ENCODE data around the gene B4GALT2. TPM values are rescaled to one million over a fixed set of nuclear protein-coding genes. Genes with fewer than 3 reads are reported as not detected.

The B4GALT2 gene
- total and polyA plus RNA-seq, 9 of the 15 experiments (the other 6 are each of a cell fraction or from before 2014, with no cell fraction given): 1.3 to 86.8 (median 43.8) TPM

- FAIRE-seq (no peak), DNase-seq (ENCODE audit: extremely low read depth in 1 of 4, low spot score in 3 of 4) (no peak), ATAC-seq (no peak)
- no peaks in the 10 kb centered on the region for H3K79me2 ChIP-seq (ENCODE audit: control insufficient read depth, insufficient read depth, low read length)
- H3K9me1 ChIP-seq (ENCODE audit: control insufficient read depth, insufficient read depth, low read length): peaks cover 5% of the 10 kb centered on the region
- H3K9me3 ChIP-seq (replicated peaks; ENCODE audit: control insufficient read depth, insufficient read depth, low read depth, low read length): no peaks in the 10 kb centered on the region
- BruUV-seq (replicated peaks): no TSS peak
- no peak overlapping the region for H3K9ac ChIP-seq (ENCODE audit: insufficient read depth in 1 of 2, low read depth in 2 of 2, low read length in 2 of 2)
- peaks cover 4% of the 10 kb centered on the region; the same call in 2 of the 3 replicates for H3K36me3 ChIP-seq (ENCODE audit: control insufficient read depth, insufficient read depth, low read length)
- H3K27me3 ChIP-seq (ENCODE audit: control insufficient read depth in 2 of 2, insufficient read depth in 2 of 2, low read length in 2 of 2): no peaks in the 10 kb centered on the region
- 54% methylated on average over 8 of the region's 8 CpGs for WGBS (ENCODE audit: insufficient coverage, low coverage, missing lambda C conversion rate)
- CTCF ChIA-PET (ENCODE audit: low intra/inter-chr PET ratio): interaction anchor here (3.4 to 4.7 kb wide), 2 partner anchors 169 to 404 kb away, joined by 56 to 79 read pairs; partner anchors contain the start of gene PTPRF
- no peak overlapping the region for H3K27ac ChIP-seq (ENCODE audit: extremely low read depth, low read depth, low read length)
- intact Hi-C loops (cut with micrococcal nuclease): loop anchor here (5.0 kb wide), 2 partner anchors 86 to 114 kb away; no protein-coding TSS in a partner anchor
- H3K4me1 ChIP-seq (replicated peaks in 1 of 2; ENCODE audit: control insufficient read depth in 2 of 2, insufficient read depth in 2 of 2, low read length in 2 of 2): peaks cover 12 to 32% of the 10 kb centered on the region in 2 experiments; a peak in 4 of 5 replicates
- POLR2A ChIA-PET: interaction anchor here (1.0 to 1.4 kb wide), 4 partner anchors 9 to 168 kb away, joined by 3 to 9 read pairs (median 4); no protein-coding TSS in a partner anchor
- H4K20me1 ChIP-seq (replicated peaks; ENCODE audit: control insufficient read depth, insufficient read depth, low read length): 0 out of 2 replicates have a peak, but pooled peaks cover 3% of the 10 kb centered on the region
- in situ Hi-C loops (cut with MboI): loop anchor here (5.0 to 10.0 kb wide), 2 partner anchors 161 to 698 kb away; no protein-coding TSS in a partner anchor
- H3K4me2 ChIP-seq (ENCODE audit: insufficient read depth, low read length): no peak overlapping the region
- no peak for TF ChIP-seq BRD4 (IDR thresholded peaks at IDR 0.05)
- TF ChIP-seq, protein P1, sequence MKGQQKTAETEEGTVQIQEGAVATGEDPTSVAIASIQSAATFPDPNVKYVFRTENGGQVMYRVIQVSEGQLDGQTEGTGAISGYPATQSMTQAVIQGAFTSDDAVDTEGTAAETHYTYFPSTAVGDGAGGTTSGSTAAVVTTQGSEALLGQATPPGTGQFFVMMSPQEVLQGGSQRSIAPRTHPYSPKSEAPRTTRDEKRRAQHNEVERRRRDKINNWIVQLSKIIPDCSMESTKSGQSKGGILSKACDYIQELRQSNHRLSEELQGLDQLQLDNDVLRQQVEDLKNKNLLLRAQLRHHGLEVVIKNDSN (CRISPR knock-in tag; IDR thresholded peaks at IDR 0.05): 0 out of 2 replicates have a peak, but pooled peaks have one; percentile 18
- TF ChIP-seq, protein P2, sequence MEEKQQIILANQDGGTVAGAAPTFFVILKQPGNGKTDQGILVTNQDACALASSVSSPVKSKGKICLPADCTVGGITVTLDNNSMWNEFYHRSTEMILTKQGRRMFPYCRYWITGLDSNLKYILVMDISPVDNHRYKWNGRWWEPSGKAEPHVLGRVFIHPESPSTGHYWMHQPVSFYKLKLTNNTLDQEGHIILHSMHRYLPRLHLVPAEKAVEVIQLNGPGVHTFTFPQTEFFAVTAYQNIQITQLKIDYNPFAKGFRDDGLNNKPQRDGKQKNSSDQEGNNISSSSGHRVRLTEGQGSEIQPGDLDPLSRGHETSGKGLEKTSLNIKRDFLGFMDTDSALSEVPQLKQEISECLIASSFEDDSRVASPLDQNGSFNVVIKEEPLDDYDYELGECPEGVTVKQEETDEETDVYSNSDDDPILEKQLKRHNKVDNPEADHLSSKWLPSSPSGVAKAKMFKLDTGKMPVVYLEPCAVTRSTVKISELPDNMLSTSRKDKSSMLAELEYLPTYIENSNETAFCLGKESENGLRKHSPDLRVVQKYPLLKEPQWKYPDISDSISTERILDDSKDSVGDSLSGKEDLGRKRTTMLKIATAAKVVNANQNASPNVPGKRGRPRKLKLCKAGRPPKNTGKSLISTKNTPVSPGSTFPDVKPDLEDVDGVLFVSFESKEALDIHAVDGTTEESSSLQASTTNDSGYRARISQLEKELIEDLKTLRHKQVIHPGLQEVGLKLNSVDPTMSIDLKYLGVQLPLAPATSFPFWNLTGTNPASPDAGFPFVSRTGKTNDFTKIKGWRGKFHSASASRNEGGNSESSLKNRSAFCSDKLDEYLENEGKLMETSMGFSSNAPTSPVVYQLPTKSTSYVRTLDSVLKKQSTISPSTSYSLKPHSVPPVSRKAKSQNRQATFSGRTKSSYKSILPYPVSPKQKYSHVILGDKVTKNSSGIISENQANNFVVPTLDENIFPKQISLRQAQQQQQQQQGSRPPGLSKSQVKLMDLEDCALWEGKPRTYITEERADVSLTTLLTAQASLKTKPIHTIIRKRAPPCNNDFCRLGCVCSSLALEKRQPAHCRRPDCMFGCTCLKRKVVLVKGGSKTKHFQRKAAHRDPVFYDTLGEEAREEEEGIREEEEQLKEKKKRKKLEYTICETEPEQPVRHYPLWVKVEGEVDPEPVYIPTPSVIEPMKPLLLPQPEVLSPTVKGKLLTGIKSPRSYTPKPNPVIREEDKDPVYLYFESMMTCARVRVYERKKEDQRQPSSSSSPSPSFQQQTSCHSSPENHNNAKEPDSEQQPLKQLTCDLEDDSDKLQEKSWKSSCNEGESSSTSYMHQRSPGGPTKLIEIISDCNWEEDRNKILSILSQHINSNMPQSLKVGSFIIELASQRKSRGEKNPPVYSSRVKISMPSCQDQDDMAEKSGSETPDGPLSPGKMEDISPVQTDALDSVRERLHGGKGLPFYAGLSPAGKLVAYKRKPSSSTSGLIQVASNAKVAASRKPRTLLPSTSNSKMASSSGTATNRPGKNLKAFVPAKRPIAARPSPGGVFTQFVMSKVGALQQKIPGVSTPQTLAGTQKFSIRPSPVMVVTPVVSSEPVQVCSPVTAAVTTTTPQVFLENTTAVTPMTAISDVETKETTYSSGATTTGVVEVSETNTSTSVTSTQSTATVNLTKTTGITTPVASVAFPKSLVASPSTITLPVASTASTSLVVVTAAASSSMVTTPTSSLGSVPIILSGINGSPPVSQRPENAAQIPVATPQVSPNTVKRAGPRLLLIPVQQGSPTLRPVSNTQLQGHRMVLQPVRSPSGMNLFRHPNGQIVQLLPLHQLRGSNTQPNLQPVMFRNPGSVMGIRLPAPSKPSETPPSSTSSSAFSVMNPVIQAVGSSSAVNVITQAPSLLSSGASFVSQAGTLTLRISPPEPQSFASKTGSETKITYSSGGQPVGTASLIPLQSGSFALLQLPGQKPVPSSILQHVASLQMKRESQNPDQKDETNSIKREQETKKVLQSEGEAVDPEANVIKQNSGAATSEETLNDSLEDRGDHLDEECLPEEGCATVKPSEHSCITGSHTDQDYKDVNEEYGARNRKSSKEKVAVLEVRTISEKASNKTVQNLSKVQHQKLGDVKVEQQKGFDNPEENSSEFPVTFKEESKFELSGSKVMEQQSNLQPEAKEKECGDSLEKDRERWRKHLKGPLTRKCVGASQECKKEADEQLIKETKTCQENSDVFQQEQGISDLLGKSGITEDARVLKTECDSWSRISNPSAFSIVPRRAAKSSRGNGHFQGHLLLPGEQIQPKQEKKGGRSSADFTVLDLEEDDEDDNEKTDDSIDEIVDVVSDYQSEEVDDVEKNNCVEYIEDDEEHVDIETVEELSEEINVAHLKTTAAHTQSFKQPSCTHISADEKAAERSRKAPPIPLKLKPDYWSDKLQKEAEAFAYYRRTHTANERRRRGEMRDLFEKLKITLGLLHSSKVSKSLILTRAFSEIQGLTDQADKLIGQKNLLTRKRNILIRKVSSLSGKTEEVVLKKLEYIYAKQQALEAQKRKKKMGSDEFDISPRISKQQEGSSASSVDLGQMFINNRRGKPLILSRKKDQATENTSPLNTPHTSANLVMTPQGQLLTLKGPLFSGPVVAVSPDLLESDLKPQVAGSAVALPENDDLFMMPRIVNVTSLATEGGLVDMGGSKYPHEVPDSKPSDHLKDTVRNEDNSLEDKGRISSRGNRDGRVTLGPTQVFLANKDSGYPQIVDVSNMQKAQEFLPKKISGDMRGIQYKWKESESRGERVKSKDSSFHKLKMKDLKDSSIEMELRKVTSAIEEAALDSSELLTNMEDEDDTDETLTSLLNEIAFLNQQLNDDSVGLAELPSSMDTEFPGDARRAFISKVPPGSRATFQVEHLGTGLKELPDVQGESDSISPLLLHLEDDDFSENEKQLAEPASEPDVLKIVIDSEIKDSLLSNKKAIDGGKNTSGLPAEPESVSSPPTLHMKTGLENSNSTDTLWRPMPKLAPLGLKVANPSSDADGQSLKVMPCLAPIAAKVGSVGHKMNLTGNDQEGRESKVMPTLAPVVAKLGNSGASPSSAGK (IDR thresholded peaks at IDR 0.05): no peak
- no peak overlapping the region for H3K4me3 ChIP-seq
- H2AFZ ChIP-seq (ENCODE audit: low read depth, low read length): no peak overlapping the region
These were observed 46.1 kb upstream of the B4GALT2 start for GRCh38 chr1:43932786-43933385.

All from K562 (cell line).